ENCODE measurements around the gene ESPL1.

DNA sequence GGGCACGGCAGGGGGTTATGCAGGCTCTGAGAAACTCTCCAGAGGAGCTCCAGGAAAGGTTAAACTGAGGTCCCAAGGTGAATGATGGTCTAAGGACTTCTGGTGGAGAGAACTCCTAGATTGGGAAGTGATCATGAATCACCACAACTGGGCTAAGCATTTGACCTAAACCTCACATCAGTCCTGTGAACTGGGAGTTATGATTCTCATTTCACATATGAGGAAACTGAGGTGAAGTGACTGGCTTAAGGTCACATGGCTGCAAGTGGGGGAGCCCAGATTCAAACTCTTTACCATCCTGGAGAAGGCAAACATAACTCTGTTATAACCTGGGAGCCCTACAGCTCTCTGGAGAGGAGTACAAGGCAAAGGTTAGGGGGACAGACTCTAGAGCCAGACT, 40.3 kb upstream of the ESPL1 start:
- TF ChIP-seq POLR2AphosphoS5 (IDR thresholded peaks at IDR 0.05) (no peak), POLR2A (IDR thresholded peaks at IDR 0.05) (no peak)
- TF ChIP-seq, protein P1, sequence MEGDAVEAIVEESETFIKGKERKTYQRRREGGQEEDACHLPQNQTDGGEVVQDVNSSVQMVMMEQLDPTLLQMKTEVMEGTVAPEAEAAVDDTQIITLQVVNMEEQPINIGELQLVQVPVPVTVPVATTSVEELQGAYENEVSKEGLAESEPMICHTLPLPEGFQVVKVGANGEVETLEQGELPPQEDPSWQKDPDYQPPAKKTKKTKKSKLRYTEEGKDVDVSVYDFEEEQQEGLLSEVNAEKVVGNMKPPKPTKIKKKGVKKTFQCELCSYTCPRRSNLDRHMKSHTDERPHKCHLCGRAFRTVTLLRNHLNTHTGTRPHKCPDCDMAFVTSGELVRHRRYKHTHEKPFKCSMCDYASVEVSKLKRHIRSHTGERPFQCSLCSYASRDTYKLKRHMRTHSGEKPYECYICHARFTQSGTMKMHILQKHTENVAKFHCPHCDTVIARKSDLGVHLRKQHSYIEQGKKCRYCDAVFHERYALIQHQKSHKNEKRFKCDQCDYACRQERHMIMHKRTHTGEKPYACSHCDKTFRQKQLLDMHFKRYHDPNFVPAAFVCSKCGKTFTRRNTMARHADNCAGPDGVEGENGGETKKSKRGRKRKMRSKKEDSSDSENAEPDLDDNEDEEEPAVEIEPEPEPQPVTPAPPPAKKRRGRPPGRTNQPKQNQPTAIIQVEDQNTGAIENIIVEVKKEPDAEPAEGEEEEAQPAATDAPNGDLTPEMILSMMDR (IDR thresholded peaks at IDR 0.05) = no peak

All from sigmoid colon (tissue), 4 donors.